Measurements from ENCODE around the gene PLRG1.

The PLRG1 gene

DNA sequence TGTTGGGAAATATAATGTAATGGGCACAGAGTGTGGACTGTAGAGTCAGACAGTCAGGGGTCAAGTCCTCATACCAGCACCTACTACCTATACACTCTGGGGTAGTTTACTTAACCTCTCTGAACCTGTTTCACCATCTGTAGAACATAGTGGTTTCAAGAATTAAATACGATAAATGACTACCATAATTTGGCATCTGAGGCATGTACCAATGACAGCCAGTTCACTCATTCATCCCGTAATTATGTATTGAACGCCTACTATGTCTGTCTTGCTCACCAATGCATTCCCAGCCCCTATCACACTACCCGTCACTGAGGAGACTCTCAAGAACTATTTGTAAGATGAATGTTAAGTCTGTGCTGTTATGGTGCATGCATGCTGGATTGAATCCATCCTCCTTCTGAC is 10.6 kb upstream of the PLRG1 start:
- H3K36me3 Mint-ChIP-seq (ENCODE audit: low read depth): no peaks in the 10 kb centered on the region
- ATAC-seq (no peak), DNase-seq (no peak)
- no peak overlapping the region for H3K4me3 Mint-ChIP-seq
- no peaks in the 10 kb centered on the region for H3K9me3 Mint-ChIP-seq
- H3K27ac Mint-ChIP-seq: no peak overlapping the region
- H3K27me3 Mint-ChIP-seq: peaks cover 8% of the 10 kb centered on the region
- H3K4me1 Mint-ChIP-seq: no peaks in the 10 kb centered on the region

DNA sequence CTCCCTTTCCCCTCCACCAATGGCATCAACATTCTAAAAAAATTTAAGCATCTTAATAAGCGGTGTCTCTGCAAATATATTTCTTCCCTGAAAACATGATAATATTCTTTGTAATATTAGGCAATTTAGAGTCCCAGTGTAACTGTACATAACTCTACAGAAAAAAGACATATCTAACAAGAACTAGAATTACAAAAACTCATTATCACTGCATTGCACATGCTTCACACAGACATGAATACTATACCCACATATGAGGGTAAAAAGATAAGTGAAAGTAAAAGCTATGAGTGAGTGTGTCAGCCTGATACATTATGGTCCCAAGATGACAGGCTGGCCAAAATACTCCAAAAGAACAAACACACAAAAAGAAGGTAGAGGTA is 10.2 kb upstream of the PLRG1 start:
- no peak overlapping the region for H3K27ac Mint-ChIP-seq
- no peaks in the 10 kb centered on the region for H3K36me3 Mint-ChIP-seq (ENCODE audit: low read depth)
- ATAC-seq (no peak), DNase-seq (no peak)
- no peak overlapping the region for H3K4me3 Mint-ChIP-seq
- H3K27me3 Mint-ChIP-seq: peaks cover 8% of the 10 kb centered on the region
- H3K4me1 Mint-ChIP-seq: no peaks in the 10 kb centered on the region
- no peaks in the 10 kb centered on the region for H3K9me3 Mint-ChIP-seq

DNA sequence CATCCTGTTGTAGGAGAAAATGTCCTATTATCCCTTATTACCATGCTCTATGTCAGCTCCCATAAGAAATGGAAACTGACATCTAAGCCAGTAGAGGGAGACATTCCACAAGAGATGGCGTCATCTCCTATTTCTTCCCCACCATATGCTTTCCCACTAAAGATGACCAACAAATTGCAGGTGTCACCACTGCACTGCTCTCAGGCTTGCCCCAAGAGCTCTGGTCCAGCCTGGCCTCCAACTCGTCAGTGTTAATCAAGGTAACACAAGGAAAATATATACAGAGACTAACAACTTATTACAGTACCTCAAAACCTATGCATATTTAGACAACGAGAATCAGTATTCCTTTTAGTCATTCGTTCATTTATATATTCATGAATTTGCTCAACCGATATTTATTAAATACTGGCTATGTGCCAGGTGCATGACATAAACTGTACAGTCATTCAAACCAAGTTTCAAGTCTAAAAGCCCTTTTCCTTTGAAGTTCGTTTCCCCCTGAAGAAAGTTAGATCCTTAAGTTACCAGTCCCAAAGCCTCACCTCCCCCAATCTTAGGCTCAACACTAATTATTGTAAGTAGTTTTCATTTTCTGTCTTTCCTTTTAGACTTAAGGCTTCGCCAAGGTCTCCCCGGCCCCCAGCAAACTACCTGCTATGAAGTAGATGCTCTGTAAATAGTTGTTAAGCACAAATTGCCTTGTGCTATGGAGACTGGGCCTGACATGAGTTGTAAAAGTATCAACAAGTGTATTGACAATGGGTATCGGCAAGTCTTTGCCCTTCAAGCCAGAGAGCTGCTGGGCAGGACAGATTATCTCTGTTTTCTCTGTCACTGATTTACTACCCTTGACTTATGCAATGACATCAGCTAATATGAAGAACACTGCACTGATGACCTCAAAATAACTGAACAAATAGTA is 9.6 kb upstream of the PLRG1 start:
- H3K4me1 Mint-ChIP-seq: no peaks in the 10 kb centered on the region
- H3K27ac Mint-ChIP-seq: no peak overlapping the region
- DNase-seq: no peak
- no peaks in the 10 kb centered on the region for H3K36me3 Mint-ChIP-seq (ENCODE audit: low read depth)
- no peaks in the 10 kb centered on the region for H3K9me3 Mint-ChIP-seq
- ATAC-seq: peak; percentile 52
- no peak overlapping the region for H3K4me3 Mint-ChIP-seq
- H3K27me3 Mint-ChIP-seq: peaks cover 8% of the 10 kb centered on the region

DNA sequence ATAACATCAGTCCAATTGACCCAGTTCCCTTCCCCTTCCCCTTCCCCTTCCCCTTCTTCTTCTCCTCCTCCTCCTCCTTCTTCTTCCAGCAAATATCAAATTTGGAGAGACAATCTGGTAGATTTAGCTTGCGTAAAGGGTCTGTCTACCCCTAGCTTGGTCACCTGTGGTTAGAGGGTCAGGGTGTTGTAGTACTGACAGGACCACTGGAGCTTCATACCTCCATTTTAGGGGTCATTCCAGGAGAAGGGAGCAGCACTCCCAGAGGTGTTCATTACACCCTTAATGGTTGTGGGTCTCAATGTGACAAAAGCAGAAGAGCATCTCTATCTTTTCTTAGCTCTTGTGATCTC is 8.9 kb upstream of the PLRG1 start:
- H3K4me1 Mint-ChIP-seq: no peaks in the 10 kb centered on the region
- ATAC-seq: no peak

DNA sequence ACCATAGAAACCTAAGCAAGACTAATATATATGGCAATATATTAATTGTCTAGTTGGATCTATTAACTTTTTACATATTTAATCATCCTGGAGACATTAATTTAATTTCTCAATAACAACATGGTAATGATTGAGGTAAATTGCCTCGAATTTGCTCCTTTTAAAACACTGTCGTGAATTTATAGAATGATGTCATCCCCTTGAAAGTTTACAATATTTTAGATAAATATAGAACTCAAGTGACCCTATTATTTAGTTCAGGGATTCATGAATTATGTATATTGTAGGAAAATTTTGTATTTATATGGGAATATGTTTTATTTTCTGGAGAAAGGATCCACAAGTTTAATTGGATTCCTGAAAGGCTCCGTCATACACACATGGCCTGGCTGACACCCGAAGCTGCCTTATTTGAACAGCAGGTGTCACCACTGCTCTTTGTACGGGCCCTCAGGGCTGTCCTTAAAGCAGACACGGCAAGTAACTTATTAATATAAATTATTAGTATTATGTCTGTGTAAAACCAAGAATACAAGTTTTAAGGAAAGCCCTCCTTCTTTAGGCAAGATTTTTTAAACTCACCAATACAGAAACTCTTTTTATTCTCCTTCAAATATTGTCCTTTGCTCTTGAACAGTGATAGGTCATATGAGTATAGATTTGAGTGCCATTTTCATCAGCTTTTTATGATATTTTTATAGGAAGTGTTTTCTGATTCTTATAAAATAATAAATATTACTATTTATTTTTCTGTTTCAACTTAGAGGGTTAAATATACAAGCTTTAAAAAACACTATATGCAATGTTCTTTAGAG is 1.9 kb upstream of the PLRG1 start:
- H3K36me3 Mint-ChIP-seq (ENCODE audit: low read depth): peaks cover 5% of the 10 kb centered on the region

More for the DNA sequence above, 8.9 kb upstream of the PLRG1 start:
- Mint-ChIP-seq H3K4me3 (no peak overlapping the region), H3K27me3 (peaks cover 8% of the 10 kb centered on the region), H3K9me3 (no peaks in the 10 kb centered on the region), H3K36me3 (ENCODE audit: low read depth) (no peaks in the 10 kb centered on the region), H3K27ac (no peak overlapping the region)
- DNase-seq: no peak

DNA sequence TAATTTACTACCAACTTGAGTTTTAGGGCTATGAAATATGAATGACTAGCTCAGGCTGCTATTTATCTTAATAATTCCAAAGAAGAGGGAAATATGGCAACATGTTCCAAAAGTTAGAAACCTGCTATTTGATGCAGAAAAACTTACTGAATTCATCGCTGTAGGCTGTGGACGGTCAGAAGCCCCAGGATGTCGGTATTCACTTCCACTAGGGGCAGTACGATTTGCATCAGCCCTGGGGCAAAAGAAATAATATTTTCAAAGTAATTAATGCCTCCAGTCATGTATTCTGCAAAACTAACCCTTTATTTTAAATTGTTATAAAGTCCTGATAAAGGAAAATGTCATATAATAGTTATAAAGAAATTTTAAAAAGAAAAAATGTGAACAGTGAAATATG is 4.5 kb downstream of the PLRG1 start:
- Mint-ChIP-seq H3K27ac (no peak overlapping the region), H3K4me3 (no peak overlapping the region), H3K4me1 (peaks cover 19% of the 10 kb centered on the region), H3K9me3 (no peaks in the 10 kb centered on the region), H3K27me3 (no peaks in the 10 kb centered on the region), H3K36me3 (ENCODE audit: low read depth) (peaks cover 39% of the 10 kb centered on the region)
- ATAC-seq: no peak
- no peak for DNase-seq

More for the DNA sequence above, 1.9 kb upstream of the PLRG1 start:
- DNase-seq (peak; percentile 67), ATAC-seq (peak; percentile 50)
- Mint-ChIP-seq H3K4me3 (no peak overlapping the region), H3K4me1 (peaks cover 28% of the 10 kb centered on the region), H3K27ac (no peak overlapping the region), H3K27me3 (no peaks in the 10 kb centered on the region), H3K9me3 (no peaks in the 10 kb centered on the region)

DNA sequence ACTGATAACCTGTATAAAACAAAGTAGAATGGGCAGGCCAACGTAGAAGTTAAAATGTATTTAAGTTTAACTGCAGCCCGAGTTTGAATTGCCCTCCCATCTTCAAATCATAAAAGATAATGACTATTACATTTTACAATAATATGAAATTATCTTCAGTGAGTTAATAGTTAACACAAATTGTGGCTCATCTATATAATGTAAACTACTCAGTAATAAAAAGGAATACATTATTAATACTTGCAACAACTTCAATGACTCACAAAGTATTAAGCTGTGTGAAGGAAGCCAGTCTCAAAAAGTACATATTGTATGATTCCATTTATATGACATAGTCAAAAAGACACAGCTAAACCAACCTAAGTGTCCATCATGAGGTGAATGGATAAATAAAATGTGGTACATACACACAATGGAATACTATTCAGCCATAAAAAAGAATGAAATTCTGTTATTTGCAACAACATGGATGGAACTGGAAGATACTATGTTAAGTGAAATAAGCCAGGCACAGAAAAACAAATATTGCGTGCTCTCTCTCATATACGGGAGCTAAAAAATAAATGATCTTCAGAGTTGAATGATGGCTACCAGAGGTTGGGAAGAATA is 7.8 kb downstream of the PLRG1 start:
- H3K36me3 Mint-ChIP-seq (ENCODE audit: low read depth): peaks cover 56% of the 10 kb centered on the region
- ATAC-seq (no peak), DNase-seq (no peak)
- H3K4me3 Mint-ChIP-seq: no peak overlapping the region
- no peaks in the 10 kb centered on the region for H3K27me3 Mint-ChIP-seq
- H3K4me1 Mint-ChIP-seq: peaks cover 4% of the 10 kb centered on the region
- H3K27ac Mint-ChIP-seq: peak overlapping the region; percentile 50
- H3K9me3 Mint-ChIP-seq: no peaks in the 10 kb centered on the region

DNA sequence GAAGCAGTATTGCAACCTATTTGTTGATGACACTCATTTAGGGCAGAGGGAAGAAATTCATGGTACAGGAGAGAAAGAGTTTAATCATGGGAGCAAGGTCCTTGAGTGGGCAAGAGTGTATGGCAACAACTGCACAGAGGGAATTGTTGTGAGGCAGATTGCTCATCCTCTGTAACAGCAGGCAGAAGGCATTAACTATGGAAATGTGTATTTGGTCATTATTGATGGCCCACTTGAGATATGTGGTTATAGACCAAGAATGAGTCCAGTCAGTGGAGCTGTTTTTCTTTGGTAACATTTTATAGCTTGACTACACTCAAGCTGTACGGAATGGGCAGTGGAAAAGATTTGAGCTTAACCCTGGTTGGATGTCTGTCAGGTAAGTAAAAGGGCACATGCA is 15.9 kb downstream of the PLRG1 start:
- no peak for ATAC-seq
- Mint-ChIP-seq H3K4me1 (peaks cover 2% of the 10 kb centered on the region), H3K27me3 (no peaks in the 10 kb centered on the region), H3K27ac (no peak overlapping the region), H3K4me3 (no peak overlapping the region), H3K36me3 (ENCODE audit: low read depth) (peaks cover 20% of the 10 kb centered on the region), H3K9me3 (no peaks in the 10 kb centered on the region)
- no peak for DNase-seq

DNA sequence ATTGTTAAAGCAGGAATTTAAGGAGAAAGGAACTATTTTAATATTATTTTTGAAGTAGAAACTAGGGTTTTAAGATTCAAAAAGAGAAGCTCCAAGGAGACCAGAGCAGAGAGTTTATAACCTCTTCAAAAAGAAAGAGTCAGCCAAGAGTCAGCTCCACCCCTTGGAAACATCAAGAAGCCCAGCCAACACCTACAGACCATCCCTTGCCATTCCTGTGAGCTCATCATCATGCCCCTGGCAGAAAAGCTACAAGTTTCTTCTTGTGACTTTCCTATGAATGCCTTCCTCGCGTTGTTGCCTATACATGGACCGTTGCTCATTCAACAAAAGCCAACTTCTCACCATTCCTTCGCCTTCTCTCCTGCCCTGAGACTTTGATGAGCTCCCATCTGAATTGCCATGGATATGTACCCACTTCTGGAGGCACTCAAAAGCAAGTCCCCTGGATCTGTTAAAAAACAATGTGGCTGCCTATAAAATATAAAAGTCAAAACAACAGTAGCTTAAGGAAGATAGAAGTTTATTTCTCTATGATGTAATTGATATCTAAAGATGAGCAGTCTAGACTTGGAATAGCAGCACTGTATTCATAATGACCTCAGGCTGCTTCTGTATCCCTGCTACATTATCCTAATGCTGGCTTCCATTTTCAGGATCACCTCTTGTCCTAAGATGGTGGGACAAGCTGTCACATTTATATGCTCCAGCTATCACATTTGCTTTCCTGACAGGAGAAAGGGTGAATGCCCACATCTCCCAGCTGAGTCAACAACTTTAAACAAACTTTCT is 20.3 kb downstream of the PLRG1 start:
- peaks cover 8% of the 10 kb centered on the region for H3K27me3 Mint-ChIP-seq
- ATAC-seq: no peak
- no peak for DNase-seq
- no peaks in the 10 kb centered on the region for H3K4me1 Mint-ChIP-seq
- no peak overlapping the region for H3K27ac Mint-ChIP-seq
- no peaks in the 10 kb centered on the region for H3K36me3 Mint-ChIP-seq (ENCODE audit: low read depth)
- H3K4me3 Mint-ChIP-seq: no peak overlapping the region
- no peaks in the 10 kb centered on the region for H3K9me3 Mint-ChIP-seq

DNA sequence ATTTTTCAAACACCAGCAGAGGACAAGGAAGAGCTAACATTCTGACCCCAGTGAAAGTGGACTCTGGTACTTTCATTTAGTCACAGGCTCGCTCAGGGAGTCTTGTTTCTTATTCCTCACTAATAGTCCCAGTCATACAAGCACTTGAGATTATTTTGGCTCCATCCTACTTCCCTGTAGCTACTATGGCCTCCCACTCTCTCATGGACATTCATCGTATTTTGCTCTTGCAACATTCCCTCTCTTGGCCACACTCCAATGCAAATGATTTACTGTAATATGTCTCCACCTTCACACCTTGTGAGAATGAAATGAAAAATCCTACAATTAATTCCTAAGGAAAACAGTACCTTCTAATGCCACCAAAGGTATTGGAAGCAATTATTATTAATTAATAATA is 21.3 kb downstream of the PLRG1 start:
- Mint-ChIP-seq H3K4me3 (no peak overlapping the region), H3K27ac (no peak overlapping the region), H3K27me3 (peaks cover 18% of the 10 kb centered on the region), H3K36me3 (ENCODE audit: low read depth) (no peaks in the 10 kb centered on the region), H3K9me3 (no peaks in the 10 kb centered on the region), H3K4me1 (no peaks in the 10 kb centered on the region)
- DNase-seq (no peak), ATAC-seq (no peak)

DNA sequence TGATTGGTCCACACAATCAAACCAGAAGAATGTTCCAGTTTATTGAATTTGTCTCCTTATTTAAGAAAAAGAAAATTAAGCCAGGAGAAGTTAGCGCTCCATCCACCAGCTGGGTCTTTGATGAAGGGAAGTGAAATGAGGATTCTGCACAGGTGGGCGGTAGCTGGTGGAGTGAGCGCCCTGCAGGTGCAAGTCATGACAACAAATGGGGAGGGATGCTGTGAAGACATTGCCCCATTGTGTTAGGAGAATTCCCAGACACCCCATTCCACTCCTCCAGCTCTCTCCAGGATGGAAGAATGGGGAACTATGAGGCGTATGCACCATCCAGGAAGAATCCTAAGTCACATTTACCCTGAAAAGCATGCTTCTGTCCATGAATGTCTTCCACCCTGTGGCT is 22.9 kb downstream of the PLRG1 start:
- no peaks in the 10 kb centered on the region for H3K4me1 Mint-ChIP-seq
- H3K36me3 Mint-ChIP-seq (ENCODE audit: low read depth): no peaks in the 10 kb centered on the region
- no peaks in the 10 kb centered on the region for H3K9me3 Mint-ChIP-seq
- H3K27ac Mint-ChIP-seq: no peak overlapping the region
- DNase-seq: no peak
- ATAC-seq: no peak
- H3K27me3 Mint-ChIP-seq: peaks cover 27% of the 10 kb centered on the region
- no peak overlapping the region for H3K4me3 Mint-ChIP-seq

DNA sequence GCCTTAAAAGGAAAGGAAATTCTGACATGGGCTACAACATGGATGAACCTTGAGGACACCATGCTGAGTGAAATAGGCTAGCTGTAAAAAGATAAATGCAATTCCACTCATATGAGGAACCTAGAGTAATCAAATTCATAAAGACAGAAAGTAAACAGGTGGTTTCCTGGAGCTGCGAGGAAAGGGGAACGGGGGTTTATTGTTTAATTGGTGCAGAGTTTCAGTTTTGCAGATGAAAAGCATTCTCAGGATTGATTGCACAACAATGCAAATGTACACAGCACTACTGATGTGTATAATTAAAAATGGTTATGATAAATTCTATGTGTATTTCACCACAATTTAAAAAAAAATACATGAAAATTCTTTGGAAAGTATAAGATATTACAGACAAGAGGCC is 24.0 kb downstream of the PLRG1 start:
- no peak overlapping the region for H3K4me3 Mint-ChIP-seq
- ATAC-seq: no peak

DNA sequence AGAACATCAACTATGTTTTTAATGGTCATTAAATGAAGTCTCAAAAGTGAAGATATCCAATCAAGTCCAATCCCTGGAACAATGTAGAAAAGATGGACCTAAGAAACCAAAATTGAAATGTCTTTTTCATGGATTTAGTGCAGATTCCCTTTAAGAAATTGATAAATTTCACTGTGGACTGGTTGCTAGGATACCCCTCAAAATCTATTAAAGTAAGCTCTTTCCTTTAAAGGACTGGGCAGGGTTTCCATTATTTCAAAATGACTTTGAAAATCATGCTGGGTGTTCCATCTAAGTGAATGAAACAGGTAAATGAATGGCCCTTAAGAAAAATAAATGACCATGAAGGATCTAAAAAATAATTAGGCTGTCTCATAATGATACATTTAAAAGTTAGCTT is 28.6 kb downstream of the PLRG1 start:
- Mint-ChIP-seq H3K4me3 (no peak overlapping the region), H3K27ac (no peak overlapping the region), H3K9me3 (no peaks in the 10 kb centered on the region), H3K27me3 (peaks cover 43% of the 10 kb centered on the region), H3K4me1 (no peaks in the 10 kb centered on the region), H3K36me3 (ENCODE audit: low read depth) (no peaks in the 10 kb centered on the region)
- ATAC-seq: no peak
- DNase-seq: no peak

More for the DNA sequence above, 24.0 kb downstream of the PLRG1 start:
- DNase-seq: no peak
- Mint-ChIP-seq H3K27me3 (peaks cover 27% of the 10 kb centered on the region), H3K27ac (no peak overlapping the region), H3K4me1 (no peaks in the 10 kb centered on the region), H3K36me3 (ENCODE audit: low read depth) (no peaks in the 10 kb centered on the region), H3K9me3 (no peaks in the 10 kb centered on the region)

DNA sequence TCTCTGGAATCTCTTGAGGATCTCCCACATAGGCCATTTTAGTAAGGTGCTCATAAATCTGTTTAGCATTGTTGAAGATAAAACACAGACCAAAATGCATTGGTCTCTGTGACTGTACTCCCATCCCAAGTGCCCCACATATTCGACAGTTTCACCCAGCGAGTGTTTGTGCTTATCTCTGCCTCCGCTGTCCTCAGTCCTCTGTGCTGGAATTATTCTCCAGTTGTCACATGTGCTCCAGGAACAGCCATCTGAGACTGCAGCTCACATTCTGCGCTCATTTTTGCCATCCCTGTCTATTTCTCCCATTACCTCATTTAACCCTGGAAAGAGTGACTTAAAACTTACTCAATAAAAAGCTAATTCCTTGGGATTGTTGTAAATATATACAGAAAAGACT is 31.0 kb downstream of the PLRG1 start:
- no peak overlapping the region for H3K27ac Mint-ChIP-seq
- no peaks in the 10 kb centered on the region for H3K36me3 Mint-ChIP-seq (ENCODE audit: low read depth)
- ATAC-seq: no peak
- no peaks in the 10 kb centered on the region for H3K4me1 Mint-ChIP-seq
- H3K27me3 Mint-ChIP-seq: peaks cover 30% of the 10 kb centered on the region
- no peaks in the 10 kb centered on the region for H3K9me3 Mint-ChIP-seq
- H3K4me3 Mint-ChIP-seq: no peak overlapping the region
- DNase-seq: no peak

Data from activated naive CD8-positive, alpha-beta T cell treated with anti-CD3 and anti-CD28 coated beads, Interleukin-2, amount 50 U/mL, for 24 hours (primary cell).